Measurements from ENCODE around the gene ZNF140.

Gene ZNF140

DNA sequence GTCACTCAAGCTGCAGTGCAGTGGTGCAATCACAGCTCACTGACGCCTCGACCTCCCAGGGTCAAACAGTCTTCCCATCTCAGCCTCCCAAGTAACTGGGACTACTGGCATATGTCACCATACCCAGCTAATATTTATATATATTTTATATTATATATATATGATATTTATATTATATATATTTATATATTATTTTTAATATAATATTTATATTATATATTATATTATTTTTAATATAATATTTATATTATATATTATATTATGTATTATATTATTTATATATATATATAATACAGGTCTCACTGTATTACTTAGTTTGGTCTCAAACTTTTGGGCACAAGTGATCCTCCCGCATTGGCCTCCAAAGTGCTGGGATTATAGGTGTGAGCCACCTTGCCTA lies 34.0 kb upstream of the ZNF140 start:
- Histone ChIP-seq H3K27ac (ENCODE audit: low read length) (no peak overlapping the region), H3K4me3 (ENCODE audit: low read depth in 1 of 2, low read length in 2 of 2) (no peak overlapping the region), H3K4me1 (ENCODE audit: insufficient read depth, low read length) (no peaks in the 10 kb centered on the region), H3K9me3 (ENCODE audit: insufficient read depth, low read length, severe bottlenecking) (peaks cover 95% of the 10 kb centered on the region), H3K79me2 (ENCODE audit: insufficient read depth, low read length) (peaks cover 61% of the 10 kb centered on the region), H4K20me1 (ENCODE audit: insufficient read depth, low read length) (no peaks in the 10 kb centered on the region), H3K4me2 (ENCODE audit: insufficient read depth, low read length) (no peak overlapping the region), H3K27me3 (ENCODE audit: insufficient read depth, low read length, poor library complexity) (no peaks in the 10 kb centered on the region), H2AFZ (ENCODE audit: low read depth, low read length) (no peak overlapping the region), H3K36me3 (ENCODE audit: insufficient read depth, low read length) (peaks cover 99% of the 10 kb centered on the region), H3K9ac (ENCODE audit: low read depth, low read length) (no peak overlapping the region)
- DNase-seq (no peak), ATAC-seq (ENCODE audit: insufficient read depth, low read depth) (no peak)
- TF ChIP-seq, protein P1, sequence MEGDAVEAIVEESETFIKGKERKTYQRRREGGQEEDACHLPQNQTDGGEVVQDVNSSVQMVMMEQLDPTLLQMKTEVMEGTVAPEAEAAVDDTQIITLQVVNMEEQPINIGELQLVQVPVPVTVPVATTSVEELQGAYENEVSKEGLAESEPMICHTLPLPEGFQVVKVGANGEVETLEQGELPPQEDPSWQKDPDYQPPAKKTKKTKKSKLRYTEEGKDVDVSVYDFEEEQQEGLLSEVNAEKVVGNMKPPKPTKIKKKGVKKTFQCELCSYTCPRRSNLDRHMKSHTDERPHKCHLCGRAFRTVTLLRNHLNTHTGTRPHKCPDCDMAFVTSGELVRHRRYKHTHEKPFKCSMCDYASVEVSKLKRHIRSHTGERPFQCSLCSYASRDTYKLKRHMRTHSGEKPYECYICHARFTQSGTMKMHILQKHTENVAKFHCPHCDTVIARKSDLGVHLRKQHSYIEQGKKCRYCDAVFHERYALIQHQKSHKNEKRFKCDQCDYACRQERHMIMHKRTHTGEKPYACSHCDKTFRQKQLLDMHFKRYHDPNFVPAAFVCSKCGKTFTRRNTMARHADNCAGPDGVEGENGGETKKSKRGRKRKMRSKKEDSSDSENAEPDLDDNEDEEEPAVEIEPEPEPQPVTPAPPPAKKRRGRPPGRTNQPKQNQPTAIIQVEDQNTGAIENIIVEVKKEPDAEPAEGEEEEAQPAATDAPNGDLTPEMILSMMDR (IDR thresholded peaks at IDR 0.05; ENCODE audit: borderline replicate concordance, extremely low read depth, low read length, poor library complexity, severe bottlenecking): no peak
- TF ChIP-seq EZH2 (IDR thresholded peaks at IDR 0.05; ENCODE audit: borderline replicate concordance, low read depth, low read length, severe bottlenecking): no peak

DNA sequence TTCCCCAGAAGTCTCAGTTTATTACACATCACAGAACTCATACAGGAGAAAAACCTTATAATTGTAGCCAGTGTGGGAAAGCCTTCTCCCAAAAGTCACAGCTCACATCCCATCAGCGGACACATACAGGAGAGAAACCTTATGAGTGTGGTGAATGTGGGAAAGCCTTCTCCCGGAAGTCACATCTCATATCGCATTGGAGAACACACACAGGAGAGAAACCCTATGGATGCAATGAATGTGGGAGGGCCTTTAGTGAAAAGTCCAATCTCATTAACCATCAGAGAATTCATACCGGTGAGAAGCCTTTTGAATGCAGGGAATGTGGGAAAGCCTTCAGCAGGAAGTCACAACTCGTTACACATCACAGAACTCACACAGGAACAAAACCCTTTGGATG lies 23.3 kb upstream of the ZNF140 start:
- DNase-seq (no peak), ATAC-seq (ENCODE audit: insufficient read depth, low read depth) (no peak)
- Histone ChIP-seq H3K27me3 (ENCODE audit: insufficient read depth, low read length, poor library complexity) (no peaks in the 10 kb centered on the region), H3K4me2 (ENCODE audit: insufficient read depth, low read length) (no peak overlapping the region), H3K9me3 (ENCODE audit: insufficient read depth, low read length, severe bottlenecking) (peaks cover 93% of the 10 kb centered on the region), H2AFZ (ENCODE audit: low read depth, low read length) (no peak overlapping the region), H3K36me3 (ENCODE audit: insufficient read depth, low read length) (peaks cover 51% of the 10 kb centered on the region), H3K9ac (ENCODE audit: low read depth, low read length) (no peak overlapping the region), H3K4me1 (ENCODE audit: insufficient read depth, low read length) (no peaks in the 10 kb centered on the region), H4K20me1 (ENCODE audit: insufficient read depth, low read length) (no peaks in the 10 kb centered on the region), H3K27ac (ENCODE audit: low read length) (no peak overlapping the region), H3K79me2 (ENCODE audit: insufficient read depth, low read length) (no peaks in the 10 kb centered on the region), H3K4me3 (ENCODE audit: low read depth in 1 of 2, low read length in 2 of 2) (no peak overlapping the region)
- no peak for TF ChIP-seq EZH2 (IDR thresholded peaks at IDR 0.05; ENCODE audit: borderline replicate concordance, low read depth, low read length, severe bottlenecking)
- TF ChIP-seq, protein P1 (IDR thresholded peaks at IDR 0.05; ENCODE audit: borderline replicate concordance, extremely low read depth, low read length, poor library complexity, severe bottlenecking): no peak

DNA sequence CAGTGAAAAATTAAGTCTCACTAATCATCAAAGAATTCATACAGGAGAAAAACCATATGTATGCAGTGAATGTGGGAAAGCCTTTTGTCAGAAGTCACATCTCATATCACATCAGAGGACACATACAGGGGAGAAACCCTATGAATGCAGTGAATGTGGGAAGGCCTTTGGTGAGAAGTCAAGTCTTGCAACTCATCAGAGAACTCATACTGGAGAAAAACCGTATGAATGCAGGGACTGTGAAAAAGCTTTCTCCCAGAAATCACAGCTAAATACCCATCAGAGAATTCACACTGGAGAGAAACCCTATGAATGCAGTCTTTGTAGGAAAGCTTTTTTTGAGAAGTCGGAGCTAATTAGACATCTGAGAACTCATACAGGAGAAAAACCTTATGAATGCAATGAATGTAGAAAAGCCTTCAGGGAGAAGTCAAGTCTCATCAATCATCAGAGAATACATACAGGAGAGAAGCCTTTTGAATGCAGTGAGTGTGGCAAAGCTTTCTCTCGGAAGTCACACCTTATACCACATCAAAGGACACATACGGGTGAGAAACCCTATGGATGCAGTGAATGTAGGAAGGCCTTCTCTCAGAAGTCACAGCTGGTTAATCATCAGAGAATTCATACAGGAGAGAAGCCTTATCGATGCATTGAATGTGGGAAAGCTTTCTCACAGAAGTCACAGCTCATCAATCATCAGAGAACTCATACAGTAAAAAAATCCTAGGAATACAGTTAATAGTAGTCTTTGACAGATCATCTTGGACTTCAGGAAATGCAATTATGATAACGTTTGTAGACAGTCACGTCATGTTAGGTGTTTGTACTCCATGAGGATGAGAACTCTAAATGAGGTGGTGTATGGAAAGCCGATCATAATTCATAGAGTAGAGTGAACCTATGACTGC lies 22.3 kb upstream of the ZNF140 start:
- Histone ChIP-seq H3K4me3 (ENCODE audit: low read depth in 1 of 2, low read length in 2 of 2) (no peak overlapping the region), H3K27ac (ENCODE audit: low read length) (no peak overlapping the region), H3K9me3 (ENCODE audit: insufficient read depth, low read length, severe bottlenecking) (peaks cover 93% of the 10 kb centered on the region), H2AFZ (ENCODE audit: low read depth, low read length) (no peak overlapping the region), H3K4me2 (ENCODE audit: insufficient read depth, low read length) (no peak overlapping the region), H3K27me3 (ENCODE audit: insufficient read depth, low read length, poor library complexity) (no peaks in the 10 kb centered on the region), H3K79me2 (ENCODE audit: insufficient read depth, low read length) (no peaks in the 10 kb centered on the region), H3K36me3 (ENCODE audit: insufficient read depth, low read length) (peaks cover 41% of the 10 kb centered on the region), H4K20me1 (ENCODE audit: insufficient read depth, low read length) (no peaks in the 10 kb centered on the region), H3K9ac (ENCODE audit: low read depth, low read length) (no peak overlapping the region), H3K4me1 (ENCODE audit: insufficient read depth, low read length) (no peaks in the 10 kb centered on the region)
- ATAC-seq (ENCODE audit: insufficient read depth, low read depth) (peak; percentile 14; the same call in 1 of the 3 replicates), DNase-seq (no peak)
- TF ChIP-seq, protein P1 (IDR thresholded peaks at IDR 0.05; ENCODE audit: borderline replicate concordance, extremely low read depth, low read length, poor library complexity, severe bottlenecking): no peak
- TF ChIP-seq EZH2 (IDR thresholded peaks at IDR 0.05; ENCODE audit: borderline replicate concordance, low read depth, low read length, severe bottlenecking): no peak
